ENCODE measurements around the gene SHROOM3. TPM values are rescaled to one million over a fixed set of nuclear protein-coding genes. Genes with fewer than 3 reads are reported as not detected.

Gene SHROOM3
- total RNA-seq, 2 donors from 2014 or later = 18.1 to 21.8 TPM

DNA sequence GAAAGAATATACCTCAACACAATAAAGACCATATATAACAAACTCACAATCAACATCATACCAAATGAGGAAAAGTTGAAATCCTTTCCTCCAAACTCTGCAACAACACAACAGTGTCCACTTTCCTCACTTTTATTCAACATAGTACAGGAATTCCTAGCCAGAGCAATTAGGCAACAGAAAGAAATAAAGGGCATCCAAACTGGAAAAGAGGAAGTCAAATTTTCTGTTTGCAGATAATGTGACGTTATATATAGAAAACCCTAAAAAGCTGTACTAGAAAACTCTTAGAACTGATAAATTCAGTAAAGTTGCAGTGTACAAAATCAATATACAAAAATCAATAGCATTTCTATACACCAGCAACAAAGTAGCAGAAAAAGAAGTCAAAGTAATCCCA lies 355.3 kb downstream of the SHROOM3 start:
- Histone ChIP-seq H3K27ac (ENCODE audit: low read depth, low read length) (no peak overlapping the region), H3K4me1 (ENCODE audit: control insufficient read depth, insufficient read depth, low read length) (no peaks in the 10 kb centered on the region), H3K36me3 (ENCODE audit: control insufficient read depth, insufficient read depth, low read length) (no peaks in the 10 kb centered on the region), H3K4me3 (ENCODE audit: low read length) (no peak overlapping the region), H3K27me3 (ENCODE audit: control insufficient read depth, insufficient read depth, low read length, poor library complexity, severe bottlenecking) (no peaks in the 10 kb centered on the region), H3K9me3 (ENCODE audit: control insufficient read depth, low read length) (no peaks in the 10 kb centered on the region), H3K9ac (ENCODE audit: extremely low read depth, low read length, poor library complexity, severe bottlenecking) (no peak overlapping the region)
- TF ChIP-seq, protein P1, sequence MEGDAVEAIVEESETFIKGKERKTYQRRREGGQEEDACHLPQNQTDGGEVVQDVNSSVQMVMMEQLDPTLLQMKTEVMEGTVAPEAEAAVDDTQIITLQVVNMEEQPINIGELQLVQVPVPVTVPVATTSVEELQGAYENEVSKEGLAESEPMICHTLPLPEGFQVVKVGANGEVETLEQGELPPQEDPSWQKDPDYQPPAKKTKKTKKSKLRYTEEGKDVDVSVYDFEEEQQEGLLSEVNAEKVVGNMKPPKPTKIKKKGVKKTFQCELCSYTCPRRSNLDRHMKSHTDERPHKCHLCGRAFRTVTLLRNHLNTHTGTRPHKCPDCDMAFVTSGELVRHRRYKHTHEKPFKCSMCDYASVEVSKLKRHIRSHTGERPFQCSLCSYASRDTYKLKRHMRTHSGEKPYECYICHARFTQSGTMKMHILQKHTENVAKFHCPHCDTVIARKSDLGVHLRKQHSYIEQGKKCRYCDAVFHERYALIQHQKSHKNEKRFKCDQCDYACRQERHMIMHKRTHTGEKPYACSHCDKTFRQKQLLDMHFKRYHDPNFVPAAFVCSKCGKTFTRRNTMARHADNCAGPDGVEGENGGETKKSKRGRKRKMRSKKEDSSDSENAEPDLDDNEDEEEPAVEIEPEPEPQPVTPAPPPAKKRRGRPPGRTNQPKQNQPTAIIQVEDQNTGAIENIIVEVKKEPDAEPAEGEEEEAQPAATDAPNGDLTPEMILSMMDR (conservative IDR thresholded peaks at IDR 0.05) = no peak
- Mint-ChIP-seq H3K27me3 (ENCODE audit: insufficient read depth) (no peaks in the 10 kb centered on the region), H3K9me3 (peaks cover 12% of the 10 kb centered on the region), H3K4me1 (no peaks in the 10 kb centered on the region), H3K36me3 (ENCODE audit: low read depth) (peaks cover 15% of the 10 kb centered on the region), H3K4me3 (no peak overlapping the region), H3K27ac (no peak overlapping the region)
- DNase-seq = no peak
- 100% methylated on average over 1 of the region's 1 CpG; no CpG with 5 or more reads in 1 of the 2 experiments for WGBS, 2 experiments (ENCODE audit: insufficient coverage in 1 of 2, insufficient read length in 1 of 2)

DNA sequence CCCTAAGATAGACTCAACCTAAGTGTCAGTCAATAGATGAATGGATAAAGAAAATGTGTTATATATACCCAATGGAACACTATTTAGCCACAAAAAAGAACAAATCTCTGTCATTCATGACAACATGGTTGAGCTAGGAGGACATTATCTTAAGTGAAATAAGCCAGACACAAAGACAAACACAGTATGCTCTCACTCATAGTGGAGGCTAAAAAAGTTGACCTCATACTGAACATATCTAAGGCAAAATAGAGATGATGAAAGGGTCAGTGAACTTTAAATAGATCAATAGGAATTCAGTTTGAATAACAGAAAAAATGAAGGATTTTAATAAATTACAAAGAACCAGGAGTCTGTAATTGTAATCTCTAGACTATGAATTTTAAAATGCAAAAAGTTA lies 356.4 kb downstream of the SHROOM3 start:
- Histone ChIP-seq H3K36me3 (ENCODE audit: control insufficient read depth, insufficient read depth, low read length) (no peaks in the 10 kb centered on the region), H3K4me1 (ENCODE audit: control insufficient read depth, insufficient read depth, low read length) (no peaks in the 10 kb centered on the region), H3K9ac (ENCODE audit: extremely low read depth, low read length, poor library complexity, severe bottlenecking) (no peak overlapping the region), H3K4me3 (ENCODE audit: low read length) (no peak overlapping the region), H3K27me3 (ENCODE audit: control insufficient read depth, insufficient read depth, low read length, poor library complexity, severe bottlenecking) (no peaks in the 10 kb centered on the region), H3K9me3 (ENCODE audit: control insufficient read depth, low read length) (no peaks in the 10 kb centered on the region), H3K27ac (ENCODE audit: low read depth, low read length) (no peak overlapping the region)
- H3K27me3 Mint-ChIP-seq (ENCODE audit: insufficient read depth) = no peaks in the 10 kb centered on the region
- peaks cover 10% of the 10 kb centered on the region for H3K36me3 Mint-ChIP-seq (ENCODE audit: low read depth)
- H3K4me1 Mint-ChIP-seq = no peaks in the 10 kb centered on the region
- TF ChIP-seq, protein P1 (conservative IDR thresholded peaks at IDR 0.05) = no peak
- H3K27ac Mint-ChIP-seq = no peak overlapping the region
- no peak overlapping the region for H3K4me3 Mint-ChIP-seq
- DNase-seq = no peak
- H3K9me3 Mint-ChIP-seq = peaks cover 12% of the 10 kb centered on the region

DNA sequence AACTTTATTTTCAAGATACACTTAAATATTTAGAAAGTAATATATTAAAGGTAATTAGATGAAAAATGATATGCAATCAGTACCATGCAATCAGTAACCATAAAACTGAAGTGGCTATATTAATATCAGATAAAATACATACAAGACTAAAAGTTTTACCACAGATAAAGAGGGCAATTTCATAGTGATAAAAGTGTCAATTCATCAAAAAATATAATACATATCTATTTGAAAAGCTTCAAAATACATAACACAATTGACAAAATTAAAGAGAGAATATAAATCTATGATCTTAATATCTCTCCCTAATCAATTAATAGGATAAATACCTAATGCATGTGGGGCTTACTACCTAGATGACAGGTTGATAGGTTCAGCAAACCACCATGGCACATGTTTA lies 357.4 kb downstream of the SHROOM3 start:
- no peak overlapping the region for H3K4me3 Mint-ChIP-seq
- H3K9me3 Mint-ChIP-seq = peaks cover 12% of the 10 kb centered on the region
- no peaks in the 10 kb centered on the region for H3K4me1 Mint-ChIP-seq
- H3K4me3 ChIP-seq (ENCODE audit: low read length) = no peak overlapping the region
- DNase-seq = no peak
- H3K9ac ChIP-seq (ENCODE audit: extremely low read depth, low read length, poor library complexity, severe bottlenecking) = no peak overlapping the region
- H3K27me3 Mint-ChIP-seq (ENCODE audit: insufficient read depth) = no peaks in the 10 kb centered on the region
- H3K27ac ChIP-seq (ENCODE audit: low read depth, low read length) = no peak overlapping the region
- H3K9me3 ChIP-seq (ENCODE audit: control insufficient read depth, low read length) = no peaks in the 10 kb centered on the region
- no peaks in the 10 kb centered on the region for H3K27me3 ChIP-seq (ENCODE audit: control insufficient read depth, insufficient read depth, low read length, poor library complexity, severe bottlenecking)
- no peaks in the 10 kb centered on the region for H3K36me3 ChIP-seq (ENCODE audit: control insufficient read depth, insufficient read depth, low read length)
- TF ChIP-seq, protein P1 (conservative IDR thresholded peaks at IDR 0.05) = no peak
- no peaks in the 10 kb centered on the region for H3K4me1 ChIP-seq (ENCODE audit: control insufficient read depth, insufficient read depth, low read length)
- no peak overlapping the region for H3K27ac Mint-ChIP-seq
- H3K36me3 Mint-ChIP-seq (ENCODE audit: low read depth) = peaks cover 10% of the 10 kb centered on the region

All from endodermal cell (in vitro differentiated cells).